Ishikawa (cell line): ENCODE data around the gene FAM20C.

Experiments used
- CEBPB ChIP-seq: IDR thresholded peaks from 2 replicates; pipeline ENCODE4 v1.6.1; 2012
- YY1 ChIP-seq: IDR thresholded peaks from 2 replicates; pipeline ENCODE4 v1.6.1; 2012; ENCODE audit warnings: low read depth

GRCh38 chr7:171912-172515 is 20.4 kb upstream of the FAM20C start:
- TF ChIP-seq YY1, result no peak
- TF ChIP-seq CEBPB, result no peak
